Activated CD4-positive, alpha-beta memory T cell treated with anti-CD3 and anti-CD28 coated beads, Interleukin-2, amount 10 ng/mL, durations not matched to agents 7 days and 5 days (primary cell): Measurements from ENCODE around the gene LPP. TPM values are rescaled to one million over a fixed set of nuclear protein-coding genes. Genes with fewer than 3 reads are reported as not detected.
"Not testable (repeated sequence)": the region's sequence is repeated elsewhere in the genome, so short reads cannot be mapped to it uniquely, and the experiment has no call there.

Experiments
- CTCF ChIA-PET: fragments of 350-600 bp; sonication (Branson Sonifier 250); formaldehyde crosslinking; loops from one replicate; lab custom pipeline; 2021; ENCODE audit warnings: antibody characterized with exemption, inconsistent platforms; lab: Charles Lee
- POLR2A ChIA-PET: fragments of 350-600 bp; sonication (Branson Sonifier 250); formaldehyde crosslinking; loops from one replicate; lab custom pipeline; 2021; ENCODE audit warnings: antibody characterized with exemption; lab: Charles Lee
- DNase-seq: peaks from one replicate; pipeline ENCODE4 v3.0.0-alpha.2; 2020
- H3K27ac Mint-ChIP-seq: one replicate; pipeline ENCODE4 v1.8.0; 2021; ENCODE audit warnings: mild to moderate bottlenecking, mixed read lengths
- H3K27me3 Mint-ChIP-seq: one replicate; pipeline ENCODE4 v1.8.0; 2021; ENCODE audit warnings: mixed read lengths
- H3K36me3 Mint-ChIP-seq: one replicate; pipeline ENCODE4 v1.8.0; 2021; ENCODE audit warnings: low read depth, mixed read lengths
- H3K4me1 Mint-ChIP-seq: one replicate; pipeline ENCODE4 v1.8.0; 2021; ENCODE audit warnings: mixed read lengths
- H3K4me3 Mint-ChIP-seq: one replicate; pipeline ENCODE4 v1.8.0; 2021; ENCODE audit warnings: mild to moderate bottlenecking, mixed read lengths
- H3K9me3 Mint-ChIP-seq: one replicate; pipeline ENCODE4 v1.8.0; 2021; ENCODE audit warnings: mixed read lengths
- total RNA-seq, 2 experiments: library from RNA; stranded (reverse); gene quantifications; one replicate each; pipeline ENCODE4 v1.2.3, GENCODE V29; 2021

LPP gene
- total RNA-seq, 2 experiments from 2014 or later: 51.4 to 52.4 TPM

DNA sequence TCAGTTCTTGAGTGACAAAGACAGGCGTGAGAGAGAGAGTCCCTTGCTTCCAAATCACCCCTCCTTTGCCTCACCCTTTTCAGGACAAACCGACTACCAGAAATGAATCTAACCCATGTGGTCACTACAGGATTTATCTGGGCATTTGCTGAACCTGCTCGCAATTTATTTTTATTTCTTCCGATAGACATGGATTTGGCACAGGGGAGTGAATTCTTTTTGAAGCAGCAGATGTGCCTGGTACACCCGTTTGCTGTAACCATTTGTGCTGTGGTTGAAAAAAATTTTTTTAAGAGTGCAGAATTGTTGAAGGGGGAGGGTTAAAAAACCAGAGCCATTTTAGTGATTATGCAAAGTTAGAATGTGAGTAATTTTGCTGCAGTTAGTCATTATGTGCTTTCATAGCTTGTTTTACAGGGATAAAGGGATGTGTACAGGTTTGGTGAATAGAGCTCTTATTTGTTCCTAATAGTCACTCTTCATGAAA lies 442.0 kb downstream of the LPP start:
- Mint-ChIP-seq H3K9me3 (no peaks in the 10 kb centered on the region), H3K27ac (no peak overlapping the region), H3K4me3 (no peak overlapping the region), H3K4me1 (no peaks in the 10 kb centered on the region), H3K36me3 (no peaks in the 10 kb centered on the region), H3K27me3 (no peaks in the 10 kb centered on the region)
- DNase-seq: no peak
- POLR2A ChIA-PET: interaction anchor here (0.6 kb wide), 1 partner anchor 848 kb away, joined by 3 read pairs; no protein-coding TSS in a partner anchor
- CTCF ChIA-PET: no interaction called here

DNA sequence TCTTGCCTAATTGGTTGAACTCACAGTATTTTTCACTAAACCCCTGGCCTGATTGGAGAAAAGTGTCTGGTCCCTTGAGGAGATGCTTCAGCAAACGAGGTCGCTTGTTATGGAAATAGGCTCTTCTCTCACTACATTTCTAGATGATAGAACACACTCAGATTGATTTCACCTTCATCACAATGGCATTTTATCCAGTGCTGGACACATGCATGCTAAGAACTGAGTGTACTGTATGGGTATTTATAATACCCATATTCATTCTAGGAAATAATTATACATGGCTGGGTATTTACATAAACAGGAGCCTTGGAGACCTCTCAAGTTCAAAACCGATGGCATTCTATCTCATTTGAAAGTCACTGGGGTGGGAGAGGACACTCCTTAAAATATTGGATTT lies 444.9 kb downstream of the LPP start:
- Mint-ChIP-seq H3K4me3 (no peak overlapping the region), H3K9me3 (no peaks in the 10 kb centered on the region), H3K27me3 (no peaks in the 10 kb centered on the region), H3K4me1 (no peaks in the 10 kb centered on the region), H3K36me3 (no peaks in the 10 kb centered on the region), H3K27ac (no peak overlapping the region)
- DNase-seq: no peak
- CTCF ChIA-PET: no interaction called here
- POLR2A ChIA-PET: no interaction called here

GRCh38 chr3:188602111-188602510 lies 448.2 kb downstream of the LPP start:
- no peaks in the 10 kb centered on the region for H3K36me3 Mint-ChIP-seq
- DNase-seq: no peak
- H3K4me3 Mint-ChIP-seq: no peak overlapping the region
- POLR2A ChIA-PET: no interaction called here
- H3K27ac Mint-ChIP-seq: no peak overlapping the region
- no peaks in the 10 kb centered on the region for H3K4me1 Mint-ChIP-seq
- CTCF ChIA-PET: interaction anchor here (0.6 kb wide), 2 partner anchors 94 to 95 kb away, joined by 3 read pairs; no protein-coding TSS in a partner anchor
- no peaks in the 10 kb centered on the region for H3K27me3 Mint-ChIP-seq
- H3K9me3 Mint-ChIP-seq: no peaks in the 10 kb centered on the region

- Mint-ChIP-seq H3K9me3 (no peaks in the 10 kb centered on the region), H3K27ac (no peak overlapping the region), H3K4me1 (no peaks in the 10 kb centered on the region), H3K27me3 (no peaks in the 10 kb centered on the region), H3K4me3 (no peak overlapping the region), H3K36me3 (no peaks in the 10 kb centered on the region)
- CTCF ChIA-PET: interaction anchor here (0.6 kb wide), 1 partner anchor 95 kb away, joined by 3 read pairs; no protein-coding TSS in a partner anchor
- POLR2A ChIA-PET: no interaction called here
- no peak for DNase-seq
These were observed 448.7 kb downstream of the LPP start for GRCh38 chr3:188602620-188603019.

DNA sequence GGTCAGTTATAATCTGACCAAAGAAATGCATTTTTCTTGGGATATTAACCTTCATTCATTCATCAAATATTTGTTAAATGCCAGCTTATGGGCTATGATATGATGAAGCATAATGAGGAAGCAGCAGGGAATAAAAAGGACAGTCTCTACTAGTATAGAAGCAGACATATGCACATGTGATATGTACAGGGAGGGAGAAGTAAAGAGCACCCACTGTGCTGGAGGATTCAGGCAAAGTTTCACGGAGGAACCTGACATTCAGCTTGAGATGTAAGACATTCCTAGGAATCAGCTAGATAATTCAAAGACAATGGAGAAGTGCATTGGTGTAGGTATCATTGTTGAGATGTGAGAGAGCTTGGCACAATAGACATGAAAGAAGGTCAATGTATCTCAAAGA lies 450.7 kb downstream of the LPP start:
- DNase-seq: no peak
- no peak overlapping the region for H3K4me3 Mint-ChIP-seq
- no peaks in the 10 kb centered on the region for H3K27me3 Mint-ChIP-seq
- POLR2A ChIA-PET: no interaction called here
- CTCF ChIA-PET: no interaction called here
- H3K27ac Mint-ChIP-seq: no peak overlapping the region
- peaks cover 8% of the 10 kb centered on the region for H3K9me3 Mint-ChIP-seq
- no peaks in the 10 kb centered on the region for H3K4me1 Mint-ChIP-seq
- peaks cover 13% of the 10 kb centered on the region for H3K36me3 Mint-ChIP-seq

DNA sequence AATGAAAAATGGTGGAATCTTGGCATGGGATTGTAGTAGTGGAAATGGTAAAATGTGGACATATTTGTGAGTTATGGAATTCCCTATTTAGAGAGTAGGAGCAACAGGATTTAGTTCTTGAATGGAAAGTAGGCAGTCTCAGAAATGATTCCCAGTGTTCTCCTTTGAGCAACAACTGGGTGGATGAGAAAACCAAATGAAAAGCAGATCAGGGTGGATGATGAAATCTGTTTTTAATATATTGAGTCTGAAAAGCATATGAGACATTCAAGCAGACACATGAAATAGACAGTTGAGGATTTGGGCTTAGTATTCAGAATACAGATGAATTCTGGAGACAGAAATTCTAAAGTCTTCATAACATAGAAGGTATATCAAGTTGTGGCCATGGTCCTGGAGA lies 451.3 kb downstream of the LPP start:
- Mint-ChIP-seq H3K27me3 (no peaks in the 10 kb centered on the region), H3K36me3 (peaks cover 19% of the 10 kb centered on the region), H3K4me3 (no peak overlapping the region), H3K9me3 (peaks cover 8% of the 10 kb centered on the region), H3K4me1 (no peaks in the 10 kb centered on the region), H3K27ac (no peak overlapping the region)
- no peak for DNase-seq
- ChIA-PET POLR2A (no interaction called here), CTCF (no interaction called here)

- H3K27me3 Mint-ChIP-seq: no peaks in the 10 kb centered on the region
- no peaks in the 10 kb centered on the region for H3K4me1 Mint-ChIP-seq
- H3K27ac Mint-ChIP-seq: no peak overlapping the region
- DNase-seq: no peak
- H3K9me3 Mint-ChIP-seq: peaks cover 8% of the 10 kb centered on the region
- no peak overlapping the region for H3K4me3 Mint-ChIP-seq
- CTCF ChIA-PET: interaction anchor here (1.2 kb wide), 1 partner anchor 349 kb away, joined by 3 read pairs; no protein-coding TSS in a partner anchor
- H3K36me3 Mint-ChIP-seq: peaks cover 23% of the 10 kb centered on the region
- POLR2A ChIA-PET: no interaction called here
These were observed 451.9 kb downstream of the LPP start for GRCh38 chr3:188605905-188606304.

- peaks cover 23% of the 10 kb centered on the region for H3K36me3 Mint-ChIP-seq
- H3K27ac Mint-ChIP-seq: no peak overlapping the region
- H3K27me3 Mint-ChIP-seq: no peaks in the 10 kb centered on the region
- ChIA-PET CTCF (no interaction called here), POLR2A (no interaction called here)
- no peak overlapping the region for H3K4me3 Mint-ChIP-seq
- peaks cover 8% of the 10 kb centered on the region for H3K9me3 Mint-ChIP-seq
- H3K4me1 Mint-ChIP-seq: no peaks in the 10 kb centered on the region
- no peak for DNase-seq
These were observed 453.9 kb downstream of the LPP start for GRCh38 chr3:188607805-188608315.

DNA sequence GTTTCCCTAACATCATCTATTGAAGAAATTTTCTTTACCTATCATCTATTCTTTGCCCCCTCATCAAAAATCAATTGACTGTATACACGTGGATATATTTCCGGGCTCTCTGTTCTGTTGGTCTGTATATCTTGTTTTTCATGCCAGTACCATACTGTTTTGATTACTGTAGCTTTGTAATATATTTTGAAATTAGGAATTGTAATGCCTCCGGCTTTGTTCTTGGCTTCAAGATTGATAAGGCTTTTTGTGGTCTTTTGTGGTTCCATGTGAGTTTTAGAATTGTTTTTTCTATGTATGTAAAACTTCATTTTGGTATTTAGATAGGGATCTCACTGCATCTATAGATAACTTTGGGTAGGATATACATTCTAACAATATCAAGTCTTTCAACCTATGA lies 454.4 kb downstream of the LPP start:
- CTCF ChIA-PET: no interaction called here
- no peak overlapping the region for H3K27ac Mint-ChIP-seq
- H3K4me3 Mint-ChIP-seq: no peak overlapping the region
- H3K36me3 Mint-ChIP-seq: peaks cover 23% of the 10 kb centered on the region
- H3K4me1 Mint-ChIP-seq: no peaks in the 10 kb centered on the region
- DNase-seq: no peak
- peaks cover 8% of the 10 kb centered on the region for H3K9me3 Mint-ChIP-seq
- no peaks in the 10 kb centered on the region for H3K27me3 Mint-ChIP-seq
- POLR2A ChIA-PET: no interaction called here

DNA sequence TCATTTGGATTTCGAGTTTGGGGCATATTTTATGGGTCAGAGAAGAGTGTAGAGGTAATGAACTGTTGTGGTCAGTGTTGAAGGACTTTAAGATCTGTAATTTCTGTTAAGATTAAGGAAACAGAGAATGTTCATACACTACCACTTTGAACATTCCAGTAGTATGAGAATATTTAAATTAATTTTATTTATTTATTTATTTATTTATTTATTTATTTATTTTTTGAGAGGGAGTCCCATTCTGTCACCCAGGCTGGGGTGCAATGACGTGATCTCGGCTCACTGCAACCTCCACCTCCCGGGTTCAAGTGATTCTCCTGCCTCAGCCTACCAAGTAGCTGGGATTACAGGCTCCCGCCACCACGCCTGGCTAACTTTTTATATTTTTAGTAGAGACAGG lies 459.8 kb downstream of the LPP start:
- DNase-seq, H3K4me1 Mint-ChIP-seq, CTCF ChIA-PET: not testable (repeated sequence)

DNA sequence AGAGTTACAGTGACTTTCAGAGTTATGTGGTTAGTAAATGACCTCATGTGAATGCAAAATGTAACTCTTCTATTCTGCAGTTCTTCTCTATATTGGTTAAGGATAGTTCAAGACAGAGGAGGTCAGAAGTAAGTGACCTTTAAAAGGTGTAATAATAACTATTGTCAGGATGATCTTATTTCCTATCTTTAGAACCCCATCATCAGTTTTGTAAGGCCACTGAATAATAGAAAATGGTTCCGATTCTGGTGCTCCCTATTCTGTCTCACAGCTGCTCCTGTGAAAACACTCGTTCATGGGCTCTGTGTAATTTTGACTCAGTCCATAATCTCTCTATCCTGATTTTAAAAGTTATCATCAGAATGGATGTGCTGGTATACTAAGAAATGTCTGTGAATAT lies 463.3 kb downstream of the LPP start:
- Mint-ChIP-seq H3K27ac (no peak overlapping the region), H3K27me3 (no peaks in the 10 kb centered on the region), H3K4me3 (no peak overlapping the region), H3K36me3 (peaks cover 5% of the 10 kb centered on the region), H3K4me1 (no peaks in the 10 kb centered on the region), H3K9me3 (peaks cover 2% of the 10 kb centered on the region)
- CTCF ChIA-PET: no interaction called here
- POLR2A ChIA-PET: no interaction called here
- DNase-seq: no peak

More for the DNA sequence above, 459.8 kb downstream of the LPP start:
- POLR2A ChIA-PET: interaction anchor here (1.0 kb wide), 1 partner anchor 9 kb away, joined by 3 read pairs; no protein-coding TSS in a partner anchor
- H3K27me3 Mint-ChIP-seq, H3K27ac Mint-ChIP-seq, H3K4me3 Mint-ChIP-seq, H3K9me3 Mint-ChIP-seq: not testable (repeated sequence)
- H3K36me3 Mint-ChIP-seq: peaks cover 22% of the 10 kb centered on the region

DNA sequence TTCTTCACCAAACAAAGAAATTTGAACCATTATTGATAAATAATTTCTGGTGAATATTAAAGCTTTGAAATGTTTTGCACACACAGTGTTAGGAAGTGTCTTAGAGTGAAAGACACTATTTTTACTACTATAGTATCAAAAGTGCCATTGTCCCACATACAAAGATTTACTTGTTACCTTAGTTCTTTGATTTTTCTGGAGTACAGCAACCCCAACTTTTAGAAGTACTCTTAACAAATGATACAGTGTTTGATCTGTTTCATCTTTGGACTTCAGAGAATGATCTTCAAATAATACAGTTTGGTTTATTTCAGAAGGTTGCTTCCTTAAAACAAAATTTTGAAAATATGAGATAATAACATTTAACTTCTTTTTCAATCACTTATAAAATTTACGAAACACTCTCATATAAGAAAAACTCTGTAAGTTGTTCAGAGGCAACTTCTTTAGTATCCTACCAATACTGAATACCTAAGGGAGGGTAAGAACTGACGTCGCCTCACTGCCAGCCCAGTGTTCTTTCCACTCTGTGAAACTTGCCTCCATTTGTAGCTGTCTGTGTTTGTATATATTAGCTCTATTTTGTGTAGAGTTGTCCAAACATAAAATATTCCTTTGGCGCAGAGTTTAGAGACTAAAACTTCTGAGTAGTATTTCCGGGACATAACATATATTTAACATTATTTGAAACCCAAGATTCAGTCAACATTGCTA lies 464.2 kb downstream of the LPP start:
- ChIA-PET CTCF (no interaction called here), POLR2A (no interaction called here)
- Mint-ChIP-seq H3K36me3 (peaks cover 5% of the 10 kb centered on the region), H3K9me3 (peaks cover 2% of the 10 kb centered on the region), H3K4me1 (no peaks in the 10 kb centered on the region), H3K27me3 (no peaks in the 10 kb centered on the region), H3K4me3 (no peak overlapping the region), H3K27ac (no peak overlapping the region)
- DNase-seq: no peak

DNA sequence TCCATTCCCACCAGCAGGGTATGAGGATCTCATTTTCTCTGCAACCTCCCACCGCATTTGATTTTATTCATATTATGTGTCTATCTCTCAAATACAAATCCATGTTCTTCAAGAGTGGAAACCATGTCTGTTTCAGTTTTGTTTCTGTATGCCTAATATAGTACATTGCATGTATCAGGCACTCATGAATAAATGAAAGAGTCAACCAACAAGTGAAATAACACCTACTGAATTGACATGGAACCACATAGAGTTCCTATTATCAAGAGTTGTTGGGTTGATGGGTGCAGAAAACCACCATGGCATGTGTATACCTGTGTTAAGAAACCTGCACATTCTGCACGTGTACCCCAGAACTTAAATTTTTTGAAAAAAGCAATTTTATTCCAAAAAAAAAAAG lies 466.8 kb downstream of the LPP start:
- Mint-ChIP-seq H3K4me3 (no peak overlapping the region), H3K36me3 (peaks cover 3% of the 10 kb centered on the region), H3K27ac (no peak overlapping the region), H3K4me1 (no peaks in the 10 kb centered on the region), H3K27me3 (no peaks in the 10 kb centered on the region), H3K9me3 (peaks cover 3% of the 10 kb centered on the region)
- CTCF ChIA-PET: interaction anchor here (2.4 kb wide), 1 partner anchor 880 kb away, joined by 10 read pairs; no protein-coding TSS in a partner anchor
- no peak for DNase-seq
- POLR2A ChIA-PET: no interaction called here
